Measurements from ENCODE around the gene ZFHX2. TPM values are rescaled to one million over a fixed set of nuclear protein-coding genes. Genes with fewer than 3 reads are reported as not detected.

Gene ZFHX2
- total and polyA plus RNA-seq, 2 of the 4 experiments (the other 2 are of a cell fraction): 0.18 to 0.53 TPM

GRCh38 chr14:23579311-23579630, 27.7 kb upstream of the ZFHX2 start:
- H2BK120ac ChIP-seq (ENCODE audit: low read depth, low read length): no peak overlapping the region
- CTCF ChIA-PET: no interaction called here
- no peak overlapping the region for H3K4me3 ChIP-seq (ENCODE audit: insufficient read depth, low read depth, low read length)
- H2AK5ac ChIP-seq (ENCODE audit: low read depth, low read length): no peak overlapping the region
- BruUV-seq (replicated peaks): no TSS peak
- no peak overlapping the region for H4K5ac ChIP-seq (ENCODE audit: low read depth, low read length)
- H3K36me3 ChIP-seq (ENCODE audit: control insufficient read depth, insufficient read depth, low read length): no peaks in the 10 kb centered on the region
- H3K56ac ChIP-seq (ENCODE audit: extremely low read depth, insufficient read depth, low read length): no peak overlapping the region
- H3K9ac ChIP-seq (ENCODE audit: low read depth, low read length): no peak overlapping the region
- WGBS, 2 experiments (ENCODE audit: extremely low coverage in 2 of 2, insufficient read length in 1 of 2): 0% methylated on average over 1 of the region's 3 CpGs; no CpG with 5 or more reads in 1 of the 2 experiments
- POLR2A ChIA-PET (ENCODE audit: unreplicated experiment): no interaction called here
- H3K27me3 ChIP-seq (ENCODE audit: control insufficient read depth, insufficient read depth, low read length): peaks cover 58% of the 10 kb centered on the region
- TF ChIP-seq CHD1 (IDR thresholded peaks at IDR 0.05; ENCODE audit: low read depth, low read length) (no peak), ELK1 (IDR thresholded peaks at IDR 0.05; ENCODE audit: borderline replicate concordance, low read depth, low read length) (no peak), RCOR1 (IDR thresholded peaks at IDR 0.05; ENCODE audit: insufficient replicate concordance, low read length) (no peak), MAFK (IDR thresholded peaks at IDR 0.05; ENCODE audit: low read depth, low read length) (no peak), NFE2L2 (IDR thresholded peaks at IDR 0.05; ENCODE audit: low read depth, low read length) (no peak), BHLHE40 (IDR thresholded peaks at IDR 0.05; ENCODE audit: low read depth, low read length) (no peak), MXI1 (IDR thresholded peaks at IDR 0.05; ENCODE audit: borderline replicate concordance, low read depth, low read length) (no peak), CEBPB (IDR thresholded peaks at IDR 0.05; ENCODE audit: low read depth, low read length) (no peak), MAZ (IDR thresholded peaks at IDR 0.05; ENCODE audit: borderline replicate concordance, low read depth, low read length) (no peak), CTCF (conservative IDR thresholded peaks at IDR 0.05; ENCODE audit: low read depth, low read length) (no peak), SMC3 (IDR thresholded peaks at IDR 0.05; ENCODE audit: low read depth, low read length) (no peak), POLR2A (IDR thresholded peaks at IDR 0.05; ENCODE audit: low read depth, low read length) (no peak), RAD21 (IDR thresholded peaks at IDR 0.05; ENCODE audit: low read length) (no peak), FOS (IDR thresholded peaks at IDR 0.05; ENCODE audit: low read depth, low read length) (no peak), USF2 (IDR thresholded peaks at IDR 0.05; ENCODE audit: low read depth, low read length) (no peak), RFX5 (IDR thresholded peaks at IDR 0.05; ENCODE audit: low read depth, low read length) (no peak)
- H2AFZ ChIP-seq (replicated peaks; ENCODE audit: low read length, poor library complexity): no peak overlapping the region
- intact Hi-C loops (cut with micrococcal nuclease): no loop called here
- no peak overlapping the region for H3K27ac ChIP-seq (ENCODE audit: insufficient read depth, low read length)
- no peak overlapping the region for H2AK9ac ChIP-seq (replicated peaks; ENCODE audit: low read depth, low read length, poor library complexity)
- dilution Hi-C loops (cut with HindIII; ENCODE audit: low sequenced_read_pairs, unreplicated experiment): no loop called here
- no peak overlapping the region for H3K14ac ChIP-seq (replicated peaks; ENCODE audit: low read depth, low read length)
- H4K8ac ChIP-seq (ENCODE audit: low read depth in 2 of 2, low read length in 2 of 2): no peak overlapping the region
- no peaks in the 10 kb centered on the region; the same call in 1 of the 2 replicates for H3K9me3 ChIP-seq (ENCODE audit: control insufficient read depth, insufficient read depth, low read length)
- in situ Hi-C loops (cut with MboI; ENCODE audit: low sequenced_read_pairs): no loop called here
- H2BK20ac ChIP-seq (ENCODE audit: low read depth, low read length): no peak overlapping the region
- H2BK15ac ChIP-seq (ENCODE audit: low read depth, low read length): no peak overlapping the region
- H4K91ac ChIP-seq (ENCODE audit: insufficient read depth, low read depth, low read length): no peak overlapping the region
- ATAC-seq (ENCODE audit: low read depth) (no peak), DNase-seq (no peak)
- H3K18ac ChIP-seq (ENCODE audit: low read depth, low read length): no peak overlapping the region
- no peak overlapping the region for H2BK5ac ChIP-seq (ENCODE audit: low read depth, low read length, poor library complexity, severe bottlenecking)
- H3K4ac ChIP-seq (ENCODE audit: low read depth, low read length): no peak overlapping the region
- no peak overlapping the region for H3K23ac ChIP-seq (ENCODE audit: low read depth, low read length)
- H3K4me2 ChIP-seq (ENCODE audit: low read depth, low read length): no peak overlapping the region
- H3K79me1 ChIP-seq (ENCODE audit: low read depth in 1 of 2, low read length in 2 of 2): no peaks in the 10 kb centered on the region
- no peaks in the 10 kb centered on the region for H3K9me1 ChIP-seq (ENCODE audit: insufficient read depth, low read length)
- H4K20me1 ChIP-seq (ENCODE audit: insufficient read depth, low read length): no peaks in the 10 kb centered on the region; the same call in 1 of the 2 replicates
- no peaks in the 10 kb centered on the region for H3K4me1 ChIP-seq (ENCODE audit: control insufficient read depth, insufficient read depth, low read length)
